Stimulated activated effector memory CD8-positive, alpha-beta T cell treated with anti-CD3 and anti-CD28 coated beads, Interleukin-12 subunit alpha, Interleukin-12 subunit beta, amount 100 ng/mL, for 72 hours (primary cell): Measurements from ENCODE around the gene FAM217A.
A peak's percentile ranks its signal among the peaks of the same experiment; 100 is the strongest.

Experiments used
- ATAC-seq: fragments of 150-1000 bp; cut with Tn5 transposase; 2 replicates; pipeline ENCODE4 v1.10.0; 2021
- DNase-seq, 2 donors: peaks; one replicate each; pipeline ENCODE4 v3.0.0; 2021 to 2022; ENCODE audit warnings: low spot score in 2 of 2
- H3K27ac Mint-ChIP-seq: one replicate; pipeline ENCODE4 v1.8.0; 2022; ENCODE audit warnings: mild to moderate bottlenecking, mixed read lengths
- H3K36me3 Mint-ChIP-seq: one replicate; pipeline ENCODE4 v1.8.0; 2022; ENCODE audit warnings: mild to moderate bottlenecking, mixed read lengths
- H3K4me1 Mint-ChIP-seq: one replicate; pipeline ENCODE4 v1.8.0; 2022; ENCODE audit warnings: mixed read lengths
- H3K4me3 Mint-ChIP-seq: one replicate; pipeline ENCODE4 v1.8.0; 2022; ENCODE audit warnings: mild to moderate bottlenecking, mixed read lengths
- H3K9me3 Mint-ChIP-seq: one replicate; pipeline ENCODE4 v1.8.0; 2022; ENCODE audit warnings: mixed read lengths

FAM217A gene

GRCh38 chr6:4055420-4056041 is 23.4 kb downstream of the FAM217A start:
- DNase-seq: no peak
- ATAC-seq: no peak
- Mint-ChIP-seq H3K9me3 (no peaks in the 10 kb centered on the region), H3K4me1 (peaks cover 18% of the 10 kb centered on the region), H3K27ac (no peak overlapping the region), H3K36me3 (peaks cover 100% of the 10 kb centered on the region), H3K4me3 (no peak overlapping the region)

- Mint-ChIP-seq H3K27ac (peak overlapping the region; percentile 45), H3K4me3 (no peak overlapping the region), H3K36me3 (peaks cover 100% of the 10 kb centered on the region), H3K9me3 (no peaks in the 10 kb centered on the region), H3K4me1 (no peaks in the 10 kb centered on the region)
- no peak for DNase-seq
- ATAC-seq: no peak
Measured at GRCh38 chr6:4049246-4049645, 29.7 kb downstream of the FAM217A start.

GRCh38 chr6:4041480-4041879 is 37.5 kb downstream of the FAM217A start:
- DNase-seq (no peak), ATAC-seq (no peak)
- peak overlapping the region; percentile 23 for H3K27ac Mint-ChIP-seq
- peaks cover 34% of the 10 kb centered on the region for H3K4me1 Mint-ChIP-seq
- no peaks in the 10 kb centered on the region for H3K9me3 Mint-ChIP-seq
- H3K4me3 Mint-ChIP-seq: no peak overlapping the region
- peaks cover 100% of the 10 kb centered on the region for H3K36me3 Mint-ChIP-seq

- Mint-ChIP-seq H3K4me3 (no peak overlapping the region), H3K27ac (peak overlapping the region; percentile 38)
Measured at GRCh38 chr6:4039348-4039747, 39.6 kb downstream of the FAM217A start.

GRCh38 chr6:4036581-4036980 is 42.4 kb downstream of the FAM217A start:
- Mint-ChIP-seq H3K27ac (peak overlapping the region; percentile 86), H3K36me3 (peaks cover 100% of the 10 kb centered on the region), H3K9me3 (no peaks in the 10 kb centered on the region), H3K4me3 (no peak overlapping the region), H3K4me1 (peaks cover 47% of the 10 kb centered on the region)
- no peak for DNase-seq
- no peak for ATAC-seq

More at GRCh38 chr6:4039348-4039747, 39.6 kb downstream of the FAM217A start:
- no peaks in the 10 kb centered on the region for H3K9me3 Mint-ChIP-seq
- DNase-seq: no peak
- peaks cover 100% of the 10 kb centered on the region for H3K36me3 Mint-ChIP-seq
- H3K4me1 Mint-ChIP-seq: peaks cover 40% of the 10 kb centered on the region
- no peak for ATAC-seq

GRCh38 chr6:4032475-4032874 is 46.5 kb downstream of the FAM217A start:
- Mint-ChIP-seq H3K27ac (no peak overlapping the region), H3K36me3 (peaks cover 98% of the 10 kb centered on the region), H3K9me3 (no peaks in the 10 kb centered on the region), H3K4me3 (no peak overlapping the region), H3K4me1 (peaks cover 61% of the 10 kb centered on the region)
- DNase-seq: no peak
- no peak for ATAC-seq

- H3K4me3 Mint-ChIP-seq: no peak overlapping the region
- peaks cover 96% of the 10 kb centered on the region for H3K36me3 Mint-ChIP-seq
- peaks cover 64% of the 10 kb centered on the region for H3K4me1 Mint-ChIP-seq
- ATAC-seq: no peak
- peak overlapping the region; percentile 3 for H3K27ac Mint-ChIP-seq
- no peaks in the 10 kb centered on the region for H3K9me3 Mint-ChIP-seq
- no peak for DNase-seq
Measured at GRCh38 chr6:4031442-4031841, 47.5 kb downstream of the FAM217A start.

- no peak for ATAC-seq
- H3K4me1 Mint-ChIP-seq: peaks cover 61% of the 10 kb centered on the region
- peak overlapping the region; percentile 3 for H3K27ac Mint-ChIP-seq
- H3K9me3 Mint-ChIP-seq: no peaks in the 10 kb centered on the region
- H3K4me3 Mint-ChIP-seq: no peak overlapping the region
- DNase-seq: no peak
- peaks cover 89% of the 10 kb centered on the region for H3K36me3 Mint-ChIP-seq
Measured at GRCh38 chr6:4030669-4031068, 48.3 kb downstream of the FAM217A start.

GRCh38 chr6:4029687-4030086 is 49.2 kb downstream of the FAM217A start:
- peak overlapping the region; percentile 72 for H3K27ac Mint-ChIP-seq
- peaks cover 67% of the 10 kb centered on the region for H3K4me1 Mint-ChIP-seq
- H3K36me3 Mint-ChIP-seq: peaks cover 89% of the 10 kb centered on the region
- no peaks in the 10 kb centered on the region for H3K9me3 Mint-ChIP-seq
- H3K4me3 Mint-ChIP-seq: no peak overlapping the region
- DNase-seq (no peak), ATAC-seq (no peak)

- Mint-ChIP-seq H3K4me1 (peaks cover 83% of the 10 kb centered on the region), H3K27ac (no peak overlapping the region), H3K36me3 (peaks cover 88% of the 10 kb centered on the region), H3K9me3 (no peaks in the 10 kb centered on the region), H3K4me3 (no peak overlapping the region)
- no peak for ATAC-seq
- DNase-seq: no peak
Measured at GRCh38 chr6:4028051-4028450, 50.9 kb downstream of the FAM217A start.

- peaks cover 84% of the 10 kb centered on the region for H3K36me3 Mint-ChIP-seq
- peaks cover 79% of the 10 kb centered on the region for H3K4me1 Mint-ChIP-seq
- H3K4me3 Mint-ChIP-seq: no peak overlapping the region
- DNase-seq (no peak), ATAC-seq (no peak)
- H3K27ac Mint-ChIP-seq: no peak overlapping the region
- H3K9me3 Mint-ChIP-seq: no peaks in the 10 kb centered on the region
Measured at GRCh38 chr6:4025681-4026080, 53.3 kb downstream of the FAM217A start.

- Mint-ChIP-seq H3K4me3 (peak overlapping the region; percentile 92), H3K4me1 (peaks cover 58% of the 10 kb centered on the region)
- no peak for ATAC-seq
Measured at GRCh38 chr6:4023240-4023639, 55.7 kb downstream of the FAM217A start.

GRCh38 chr6:4021854-4022695 is 56.9 kb downstream of the FAM217A start:
- no peaks in the 10 kb centered on the region for H3K9me3 Mint-ChIP-seq
- peak overlapping the region; percentile 92 for H3K4me3 Mint-ChIP-seq
- peaks cover 74% of the 10 kb centered on the region for H3K36me3 Mint-ChIP-seq
- ATAC-seq: peak; percentile 1
- H3K4me1 Mint-ChIP-seq: peaks cover 55% of the 10 kb centered on the region
- DNase-seq: no peak
- H3K27ac Mint-ChIP-seq: peak overlapping the region; percentile 97

More at GRCh38 chr6:4023240-4023639, 55.7 kb downstream of the FAM217A start:
- DNase-seq: no peak
- Mint-ChIP-seq H3K36me3 (peaks cover 70% of the 10 kb centered on the region), H3K9me3 (no peaks in the 10 kb centered on the region), H3K27ac (peak overlapping the region; percentile 97)

GRCh38 chr6:4021133-4021853 is 57.6 kb downstream of the FAM217A start:
- Mint-ChIP-seq H3K27ac (peak overlapping the region; percentile 97), H3K4me3 (peak overlapping the region; percentile 92), H3K4me1 (peaks cover 51% of the 10 kb centered on the region), H3K36me3 (peaks cover 66% of the 10 kb centered on the region), H3K9me3 (no peaks in the 10 kb centered on the region)
- ATAC-seq: peak; percentile 79
- DNase-seq: peak; percentile 70 to 93

GRCh38 chr6:4020822-4021132 is 58.2 kb downstream of the FAM217A start:
- H3K36me3 Mint-ChIP-seq: peaks cover 66% of the 10 kb centered on the region
- H3K9me3 Mint-ChIP-seq: no peaks in the 10 kb centered on the region
- ATAC-seq: no peak
- no peak for DNase-seq
- H3K4me1 Mint-ChIP-seq: peaks cover 56% of the 10 kb centered on the region
- H3K27ac Mint-ChIP-seq: peak overlapping the region; percentile 97
- H3K4me3 Mint-ChIP-seq: peak overlapping the region; percentile 92
